ENCODE measurements around the gene FBXO2.

GRCh38 chr1:11600836-11601235 is 53.4 kb downstream of the FBXO2 start:
- no peak for TF ChIP-seq POLR2AphosphoS5 (IDR thresholded peaks at IDR 0.05; ENCODE audit: borderline replicate concordance, low read depth, low read length)
- no peak for TF ChIP-seq EZH2 (IDR thresholded peaks at IDR 0.05)
- no peak for TF ChIP-seq FOXP2 (optimal IDR thresholded peaks at IDR 0.05; ENCODE audit: control extremely low read depth, extremely low read length, insufficient read depth)
